Endodermal cell (in vitro differentiated cells): ENCODE measurements around the gene TTLL10. TPM values are rescaled to one million over a fixed set of nuclear protein-coding genes. Genes with fewer than 3 reads are reported as not detected.
A peak's percentile ranks its signal among the peaks of the same experiment; 100 is the strongest.

Experiments used
- DNase-seq: peaks from one replicate; pipeline ENCODE4 v3.0.0-alpha.2; 2017
- H3K27ac ChIP-seq: 2 replicates; pipeline ENCODE4 v1.5.1; 2013; ENCODE audit warnings: mild to moderate bottlenecking, low read depth, low read length, moderate library complexity
- H3K27me3 ChIP-seq: 2 replicates; pipeline ENCODE4 v1.6.1; 2013; ENCODE audit warnings: mild to moderate bottlenecking, low read length, moderate library complexity; ENCODE audit not compliant: insufficient read depth, control insufficient read depth, poor library complexity, severe bottlenecking
- H3K36me3 ChIP-seq: 2 replicates; pipeline ENCODE4 v1.7.0; 2013; ENCODE audit warnings: mild to moderate bottlenecking, low read length, moderate library complexity; ENCODE audit not compliant: control insufficient read depth, insufficient read depth
- H3K4me1 ChIP-seq: one replicate; pipeline ENCODE4 v1.7.0; 2013; ENCODE audit warnings: low read length; ENCODE audit not compliant: control insufficient read depth, insufficient read depth
- H3K4me3 ChIP-seq: 2 replicates; pipeline ENCODE4 v1.5.1; 2013; ENCODE audit warnings: mild to moderate bottlenecking, low read length, moderate library complexity
- H3K9ac ChIP-seq: 2 replicates; pipeline ENCODE4 v1.6.1; 2013; ENCODE audit warnings: mild to moderate bottlenecking, low read length, moderate library complexity; ENCODE audit not compliant: poor library complexity, severe bottlenecking; ENCODE audit errors: extremely low read depth
- H3K9me3 ChIP-seq: 2 replicates; pipeline ENCODE4 v1.6.1; 2013; ENCODE audit warnings: mild to moderate bottlenecking, low read length, moderate library complexity; ENCODE audit not compliant: control insufficient read depth
- H3K27ac Mint-ChIP-seq: 2 replicates; pipeline ENCODE4 v1.8.0; 2020; ENCODE audit warnings: mixed read lengths
- H3K27me3 Mint-ChIP-seq: 2 replicates; pipeline ENCODE4 v1.8.0; 2021; ENCODE audit warnings: mild to moderate bottlenecking, mixed read lengths; ENCODE audit not compliant: insufficient read depth
- H3K36me3 Mint-ChIP-seq: 2 replicates; pipeline ENCODE4 v1.8.0; 2020; ENCODE audit warnings: low read depth, mixed read lengths
- H3K4me1 Mint-ChIP-seq: 2 replicates; pipeline ENCODE4 v1.8.0; 2020; ENCODE audit warnings: mixed read lengths
- H3K4me3 Mint-ChIP-seq: 2 replicates; pipeline ENCODE4 v1.8.0; 2020; ENCODE audit warnings: mild to moderate bottlenecking, moderate library complexity, mixed read lengths
- H3K9me3 Mint-ChIP-seq: 2 replicates; pipeline ENCODE4 v1.8.0; 2020; ENCODE audit warnings: mild to moderate bottlenecking, mixed read lengths
- WGBS, 2 experiments: methylation state at CpG; one replicate each; pipeline versions ENCODE4 v1.1.5 to v1.1.7; 2013; ENCODE audit warnings: missing lambda C conversion rate in 2 of 2, mixed read lengths in 1 of 2; ENCODE audit not compliant: insufficient coverage in 1 of 2, insufficient read length in 1 of 2; 5-methylcytosine and 5-hydroxymethylcytosine counted together
- long read RNA-seq, 4 experiments: library from polyadenylated mRNA in 2 of 4; library from RNA in 1 of 4; library from capped mRNA in 1 of 4; stranded (forward) in 3 of 4; unstranded in 1 of 4; transcript quantifications; one replicate each; pipeline ENCODE4 v2.0.0, GENCODE V29; 2020 to 2021; ENCODE audit warnings: inconsistent platforms in 1 of 4
- polyA plus RNA-seq, 2 experiments: library from polyadenylated mRNA; stranded (reverse); fragments of 50-300 nt; gene quantifications; one replicate each; pipeline ENCODE4 v1.2.3, GENCODE V29; 2013
- total RNA-seq, 2 donors: library from RNA; stranded (reverse); fragmentation: NEBNext Ultra II Directional in 1 of 2; extraction: Animal tissue kit (Norgen Biotek cat#: 25700) in 1 of 2; gene quantifications; 2 replicates in 1 of 2; 3 replicates in 1 of 2; pipeline ENCODE4 v1.2.1, GENCODE V29; 2021
- TF ChIP-seq, protein P1 (sequence below): fragments of 200-600 bp; sonication (generic); conservative IDR thresholded peaks from 2 replicates; pipeline ENCODE4 v1.5.0; 2021; ENCODE audit warnings: antibody characterized with exemption, mild to moderate bottlenecking

TTLL10 gene, protein sequence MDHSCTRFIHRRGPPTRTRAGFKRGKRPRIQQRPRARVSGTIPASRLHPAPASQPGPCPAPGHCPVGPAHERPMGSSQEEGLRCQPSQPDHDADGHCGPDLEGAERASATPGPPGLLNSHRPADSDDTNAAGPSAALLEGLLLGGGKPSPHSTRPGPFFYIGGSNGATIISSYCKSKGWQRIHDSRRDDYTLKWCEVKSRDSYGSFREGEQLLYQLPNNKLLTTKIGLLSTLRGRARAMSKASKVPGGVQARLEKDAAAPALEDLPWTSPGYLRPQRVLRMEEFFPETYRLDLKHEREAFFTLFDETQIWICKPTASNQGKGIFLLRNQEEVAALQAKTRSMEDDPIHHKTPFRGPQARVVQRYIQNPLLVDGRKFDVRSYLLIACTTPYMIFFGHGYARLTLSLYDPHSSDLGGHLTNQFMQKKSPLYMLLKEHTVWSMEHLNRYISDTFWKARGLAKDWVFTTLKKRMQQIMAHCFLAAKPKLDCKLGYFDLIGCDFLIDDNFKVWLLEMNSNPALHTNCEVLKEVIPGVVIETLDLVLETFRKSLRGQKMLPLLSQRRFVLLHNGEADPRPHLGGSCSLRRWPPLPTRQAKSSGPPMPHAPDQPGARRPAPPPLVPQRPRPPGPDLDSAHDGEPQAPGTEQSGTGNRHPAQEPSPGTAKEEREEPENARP
- 1 to 10 TPM in 1 of 2 donors, under 1 TPM in 1; 0.93 to 1.2 TPM for total RNA-seq
- 1.1 TPM for polyA plus RNA-seq (2013, experiment 1 of 2)
- 0.21 TPM for polyA plus RNA-seq (2013, experiment 2 of 2)
- long read RNA-seq, experiment 1: 0 reads
- long read RNA-seq, experiment 2: 0 reads
- long read RNA-seq, experiment 3: 0 reads
- long read RNA-seq, experiment 4: 0 reads

DNA sequence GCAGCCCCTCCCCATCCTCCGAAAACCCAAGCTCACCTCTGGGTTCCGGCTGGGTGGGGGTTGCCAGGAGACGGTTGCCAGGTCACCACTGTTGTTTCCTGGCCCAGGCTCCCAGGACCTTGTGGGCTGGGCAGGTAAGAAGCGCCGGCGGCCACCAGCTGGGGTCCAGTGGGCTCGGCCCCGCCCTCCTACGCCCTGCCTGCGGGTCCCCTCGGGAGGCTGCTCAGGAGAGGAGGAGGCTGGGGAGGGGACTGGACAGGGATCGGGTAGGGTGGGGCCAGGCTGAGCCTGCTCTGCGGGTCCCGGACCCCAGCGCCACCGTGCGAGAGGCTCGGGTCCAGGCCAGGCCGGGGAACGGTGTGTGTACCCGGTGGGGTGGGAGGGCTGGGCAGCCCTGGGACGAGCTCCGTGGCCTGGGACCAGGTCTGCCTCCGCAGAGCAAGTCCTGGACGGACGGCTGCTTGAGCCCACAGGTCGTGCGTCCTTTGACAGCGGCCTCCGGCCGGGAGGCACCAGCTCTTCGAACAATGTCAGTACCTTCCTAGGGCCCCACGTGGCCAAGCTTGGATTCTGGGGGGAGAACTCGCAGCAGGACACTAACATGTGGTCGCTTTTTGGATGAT is at the start of gene TTLL10:
TSS of gene TTLL10 (plus strand) at position 88 of the 623 bp plus-strand sequence. CDS start 5,336 bp downstream, outside the sequence.
- peak; percentile 93 for DNase-seq
- peaks cover 4% of the 10 kb centered on the region for H3K36me3 Mint-ChIP-seq
- Histone ChIP-seq H3K4me3 (no peak within 1 kb of the TSS), H3K9me3 (no peaks in the 10 kb centered on the region), H3K27ac (no peak within 1 kb of the TSS), H3K27me3 (peaks cover 10% of the 10 kb centered on the region), H3K4me1 (no peaks in the 10 kb centered on the region), H3K9ac (no peak within 1 kb of the TSS), H3K36me3 (no peaks in the 10 kb centered on the region)
- peaks cover 14% of the 10 kb centered on the region for H3K27me3 Mint-ChIP-seq
- H3K4me1 Mint-ChIP-seq: peaks cover 2% of the 10 kb centered on the region
- TF ChIP-seq, protein P1, sequence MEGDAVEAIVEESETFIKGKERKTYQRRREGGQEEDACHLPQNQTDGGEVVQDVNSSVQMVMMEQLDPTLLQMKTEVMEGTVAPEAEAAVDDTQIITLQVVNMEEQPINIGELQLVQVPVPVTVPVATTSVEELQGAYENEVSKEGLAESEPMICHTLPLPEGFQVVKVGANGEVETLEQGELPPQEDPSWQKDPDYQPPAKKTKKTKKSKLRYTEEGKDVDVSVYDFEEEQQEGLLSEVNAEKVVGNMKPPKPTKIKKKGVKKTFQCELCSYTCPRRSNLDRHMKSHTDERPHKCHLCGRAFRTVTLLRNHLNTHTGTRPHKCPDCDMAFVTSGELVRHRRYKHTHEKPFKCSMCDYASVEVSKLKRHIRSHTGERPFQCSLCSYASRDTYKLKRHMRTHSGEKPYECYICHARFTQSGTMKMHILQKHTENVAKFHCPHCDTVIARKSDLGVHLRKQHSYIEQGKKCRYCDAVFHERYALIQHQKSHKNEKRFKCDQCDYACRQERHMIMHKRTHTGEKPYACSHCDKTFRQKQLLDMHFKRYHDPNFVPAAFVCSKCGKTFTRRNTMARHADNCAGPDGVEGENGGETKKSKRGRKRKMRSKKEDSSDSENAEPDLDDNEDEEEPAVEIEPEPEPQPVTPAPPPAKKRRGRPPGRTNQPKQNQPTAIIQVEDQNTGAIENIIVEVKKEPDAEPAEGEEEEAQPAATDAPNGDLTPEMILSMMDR: no peak
- H3K27ac Mint-ChIP-seq: no peak within 1 kb of the TSS
- 40 to 42% methylated on average over 17 to 35 of the region's 35 CpGs for whole genome bisulfite sequencing, 2 experiments
- H3K4me3 Mint-ChIP-seq: no peak within 1 kb of the TSS
- peaks cover 11% of the 10 kb centered on the region for H3K9me3 Mint-ChIP-seq

DNA sequence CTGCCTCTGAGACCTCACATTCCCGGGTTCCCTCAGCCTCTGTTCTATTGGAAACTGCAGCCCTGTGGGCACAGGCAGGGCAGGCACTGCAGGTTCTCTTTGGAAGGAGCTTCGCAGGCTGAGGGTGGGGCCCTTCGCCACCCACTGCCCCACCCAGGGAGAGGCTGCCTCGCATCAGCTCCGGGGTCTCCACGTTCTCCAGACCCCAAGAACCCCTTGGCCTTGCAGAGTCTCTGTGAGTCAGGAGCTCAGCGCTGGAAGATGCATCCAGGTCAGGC is 49.2 kb upstream of the TTLL10 start:
- peaks cover 2% of the 10 kb centered on the region for H3K27me3 ChIP-seq
- H3K27ac Mint-ChIP-seq: no peak overlapping the region
- WGBS, 2 experiments: 90 to 95% methylated on average over 4 to 7 of the region's 7 CpGs
- DNase-seq: no peak
- peaks cover 2% of the 10 kb centered on the region for H3K9me3 Mint-ChIP-seq
- no peaks in the 10 kb centered on the region for H3K9me3 ChIP-seq
- no peak overlapping the region for H3K27ac ChIP-seq
- H3K36me3 ChIP-seq: no peaks in the 10 kb centered on the region
- H3K9ac ChIP-seq: no peak overlapping the region
- TF ChIP-seq, protein P1: no peak
- H3K4me1 Mint-ChIP-seq: peaks cover 2% of the 10 kb centered on the region
- H3K4me1 ChIP-seq: no peaks in the 10 kb centered on the region
- no peak overlapping the region for H3K4me3 ChIP-seq
- H3K36me3 Mint-ChIP-seq: no peaks in the 10 kb centered on the region
- H3K27me3 Mint-ChIP-seq: peaks cover 3% of the 10 kb centered on the region
- no peak overlapping the region for H3K4me3 Mint-ChIP-seq

DNA sequence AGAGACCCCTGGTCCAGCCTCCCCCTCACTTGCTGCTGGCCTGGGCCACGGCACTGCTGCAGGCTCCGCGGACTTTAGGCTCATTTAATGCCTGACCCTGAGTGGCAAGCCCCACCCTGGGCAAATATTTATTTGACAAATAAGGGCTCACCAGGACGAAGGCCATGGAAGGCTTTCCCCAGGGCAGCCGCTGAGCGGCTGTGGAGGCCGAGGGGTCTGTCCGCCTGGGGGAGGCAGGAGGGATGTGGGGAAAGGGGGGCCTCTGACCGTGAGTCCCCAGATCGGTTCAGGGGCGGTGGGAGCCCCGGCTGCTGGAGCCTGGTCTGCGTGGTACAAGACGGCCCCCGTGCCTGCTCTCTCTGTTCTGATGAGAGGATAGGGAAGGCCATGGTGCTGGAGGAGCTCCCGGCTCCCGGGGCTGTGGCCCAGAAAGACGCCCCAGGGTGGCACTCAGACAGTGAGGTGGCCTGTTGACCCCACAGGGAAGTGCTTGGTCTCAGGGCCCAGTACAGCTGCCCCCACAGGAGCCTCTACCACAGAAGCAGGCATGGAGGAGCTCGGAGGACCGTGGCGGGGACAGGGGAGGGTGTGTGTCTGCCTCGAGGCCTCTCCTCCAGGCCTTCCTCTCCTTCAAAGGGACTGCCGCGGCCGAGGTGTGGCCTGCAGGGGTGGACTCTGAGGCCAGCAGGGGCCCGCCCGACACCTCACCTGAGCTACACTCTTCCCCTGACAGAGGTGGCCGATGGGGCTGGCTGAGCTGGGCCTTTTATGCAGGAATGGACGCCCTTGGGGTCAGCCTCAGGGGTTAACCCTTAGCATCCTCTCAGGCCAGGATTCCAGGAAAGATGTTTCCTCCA is 48.7 kb upstream of the TTLL10 start:
- Mint-ChIP-seq H3K4me1 (peaks cover 2% of the 10 kb centered on the region), H3K27me3 (peaks cover 3% of the 10 kb centered on the region), H3K27ac (no peak overlapping the region), H3K36me3 (no peaks in the 10 kb centered on the region), H3K9me3 (peaks cover 2% of the 10 kb centered on the region), H3K4me3 (no peak overlapping the region)
- DNase-seq: peak; percentile 48
- H3K36me3 ChIP-seq: no peaks in the 10 kb centered on the region
- no peaks in the 10 kb centered on the region for H3K27me3 ChIP-seq
- WGBS, 2 experiments: 86 to 89% methylated on average over 15 to 29 of the region's 29 CpGs
- no peak overlapping the region for H3K4me3 ChIP-seq
- TF ChIP-seq, protein P1: no peak
- no peak overlapping the region for H3K9ac ChIP-seq
- no peaks in the 10 kb centered on the region for H3K4me1 ChIP-seq
- H3K9me3 ChIP-seq: no peaks in the 10 kb centered on the region
- H3K27ac ChIP-seq: no peak overlapping the region
